GM23338 (cell line): Measurements from ENCODE around the gene NKAIN2. TPM values are rescaled to one million over a fixed set of nuclear protein-coding genes. Genes with fewer than 3 reads are reported as not detected.

Source experiments
- ATAC-seq: fragments of 200-7000 bp; cut with Tn5 transposase; 3 replicates; pipeline ENCODE4 v1.9.1; 2020
- DNase-seq: peaks from one replicate; pipeline ENCODE4 v3.0.0-alpha.2; 2015; ENCODE audit warnings: low spot score
- H2AFZ ChIP-seq: fragments of 200-600 bp; sonication (generic); 2 replicates; pipeline ENCODE4 v1.8.0; 2016; ENCODE audit warnings: antibody characterized with exemption, mild to moderate bottlenecking, moderate library complexity
- H3F3A ChIP-seq: fragments of 200-600 bp; sonication (generic); replicated peaks from 2 replicates; pipeline ENCODE4 v1.8.0; 2017; ENCODE audit warnings: antibody characterized with exemption, mixed run types, low read depth
- H3K27ac ChIP-seq: fragments of 200-600 bp; sonication (generic); 2 replicates; pipeline ENCODE4 v1.6.1; 2016; ENCODE audit warnings: low read depth
- H3K27me3 ChIP-seq: fragments of 200-600 bp; sonication (generic); 2 replicates; pipeline ENCODE4 v1.8.0; 2016; ENCODE audit warnings: mild to moderate bottlenecking, mixed run types, moderate library complexity; ENCODE audit not compliant: insufficient read depth
- H3K36me3 ChIP-seq: fragments of 200-600 bp; sonication (generic); 2 replicates; pipeline ENCODE4 v1.8.0; 2016; ENCODE audit warnings: mild to moderate bottlenecking; ENCODE audit not compliant: insufficient read depth
- H3K4me1 ChIP-seq: fragments of 200-600 bp; sonication (generic); 2 replicates; pipeline ENCODE4 v1.8.0; 2016; ENCODE audit warnings: mild to moderate bottlenecking, moderate library complexity; ENCODE audit not compliant: insufficient read depth
- H3K4me2 ChIP-seq: fragments of 200-600 bp; sonication (generic); 2 replicates; pipeline ENCODE4 v1.7.1; 2017; ENCODE audit warnings: mixed run types
- H3K4me3 ChIP-seq: fragments of 200-600 bp; sonication (generic); 2 replicates; pipeline ENCODE4 v1.6.1; 2016; ENCODE audit warnings: mixed run types
- H3K79me2 ChIP-seq: fragments of 200-600 bp; sonication (generic); replicated peaks from 2 replicates; pipeline ENCODE4 v1.8.0; 2017; ENCODE audit warnings: mild to moderate bottlenecking; ENCODE audit not compliant: insufficient read depth
- H3K9me2 ChIP-seq: fragments of 200-600 bp; sonication (generic); 2 replicates; pipeline ENCODE4 v1.8.0; 2017; ENCODE audit not compliant: insufficient read depth
- H4K20me1 ChIP-seq: fragments of 200-600 bp; sonication (generic); replicated peaks from 2 replicates; pipeline ENCODE4 v1.8.0; 2017; ENCODE audit warnings: mild to moderate bottlenecking; ENCODE audit not compliant: insufficient read depth
- H3K27ac Mint-ChIP-seq: 2 replicates; pipeline ENCODE4 v1.8.0; 2020; ENCODE audit warnings: inconsistent platforms, mild to moderate bottlenecking, moderate library complexity, mixed read lengths
- H3K27me3 Mint-ChIP-seq: 3 replicates; pipeline ENCODE4 v1.8.0; 2022; ENCODE audit warnings: low read depth, mild to moderate bottlenecking, moderate library complexity, mixed read lengths, inconsistent platforms; ENCODE audit not compliant: insufficient read depth, poor library complexity
- H3K36me3 Mint-ChIP-seq: 3 replicates; pipeline ENCODE4 v1.8.0; 2021; ENCODE audit warnings: low read depth, mild to moderate bottlenecking, inconsistent platforms, moderate library complexity, mixed read lengths
- H3K4me1 Mint-ChIP-seq: 3 replicates; pipeline ENCODE4 v1.8.0; 2020; ENCODE audit warnings: mild to moderate bottlenecking, inconsistent platforms, mixed read lengths
- H3K4me3 Mint-ChIP-seq: 3 replicates; pipeline ENCODE4 v1.8.0; 2021; ENCODE audit warnings: moderate library complexity, mild to moderate bottlenecking, inconsistent platforms, mixed read lengths
- H3K9me3 Mint-ChIP-seq: 3 replicates; pipeline ENCODE4 v1.8.0; 2020; ENCODE audit warnings: moderate library complexity, mild to moderate bottlenecking, inconsistent platforms, mixed read lengths
- CREB1 ChIP-seq: fragments of 250-450 bp; sonication (Bioruptor Pico); IDR thresholded peaks from 2 replicates; pipeline ENCODE4 v1.5.0; 2020; ENCODE audit warnings: low read depth, mild to moderate bottlenecking, moderate library complexity
- CTCF ChIP-seq, 2 experiments: fragments of 200-600 bp in 1 of 2; sonication (generic) in 1 of 2; conservative IDR thresholded peaks; 2 replicates each; pipeline versions ENCODE4 v1.5.1 to v1.6.1; 2016 to 2017; ENCODE audit warnings: antibody characterized with exemption in 2 of 2, low read depth in 2 of 2, mild to moderate bottlenecking in 2 of 2, moderate library complexity in 1 of 2
- ETS1 ChIP-seq: IDR thresholded peaks from 2 replicates; pipeline ENCODE4 v1.6.1; 2016; ENCODE audit warnings: antibody characterized with exemption
- EZH2 ChIP-seq: fragments of 200-600 bp; sonication (generic); IDR thresholded peaks from one replicate; pipeline ENCODE4 v1.8.0; 2017; ENCODE audit warnings: antibody characterized with exemption, mild to moderate bottlenecking, low read depth; ENCODE audit not compliant: unreplicated experiment
- EZH2phosphoT487 ChIP-seq: fragments of 200-600 bp; sonication (generic); IDR thresholded peaks from one replicate; pipeline ENCODE4 v1.8.1; 2018; ENCODE audit warnings: antibody characterized with exemption; ENCODE audit not compliant: unreplicated experiment
- JUNB ChIP-seq: IDR thresholded peaks from one replicate; pipeline ENCODE4 v1.6.1; 2016; ENCODE audit warnings: antibody characterized with exemption; ENCODE audit not compliant: unreplicated experiment
- NANOG ChIP-seq: IDR thresholded peaks from 2 replicates; pipeline ENCODE4 v1.6.1; 2016; ENCODE audit warnings: antibody characterized with exemption, borderline replicate concordance
- POLR2AphosphoS5 ChIP-seq: IDR thresholded peaks from 2 replicates; pipeline ENCODE4 v1.6.1; 2016; ENCODE audit warnings: antibody characterized with exemption, low read depth
- STAT1 ChIP-seq: IDR thresholded peaks from one replicate; pipeline ENCODE4 v1.6.1; 2016; ENCODE audit warnings: antibody characterized with exemption; ENCODE audit not compliant: unreplicated experiment
- ZNF114 ChIP-seq: fragments of 250-450 bp; sonication (Bioruptor Pico); IDR thresholded peaks from 2 replicates; pipeline ENCODE4 v1.5.0; 2020; ENCODE audit warnings: mild to moderate bottlenecking, moderate library complexity
- ZNF331 ChIP-seq: fragments of 250-450 bp; sonication (Bioruptor Pico); IDR thresholded peaks from 2 replicates; pipeline ENCODE4 v1.5.0; 2020; ENCODE audit warnings: low read depth, mild to moderate bottlenecking, moderate library complexity
- ZNF462 ChIP-seq: fragments of 250-450 bp; sonication (Bioruptor Pico); IDR thresholded peaks from 2 replicates; pipeline ENCODE4 v1.5.0; 2020; ENCODE audit warnings: mild to moderate bottlenecking, moderate library complexity
- polyA plus RNA-seq: library from polyadenylated mRNA; unstranded; fragments of >200 nt; fragmentation: Nextera tagmentation; extraction: Ambion mirVana; gene quantifications from 2 replicates; pipeline ENCODE4 v1.2.1, GENCODE V29; 2016
- total RNA-seq: library from RNA; depleted of rRNA; stranded (reverse); fragments of >200 nt; shearing (Covaris generic); gene quantifications from 2 replicates; pipeline ENCODE4 v1.2.3, GENCODE V29; 2014

The NKAIN2 gene
- total and polyA plus RNA-seq, 2 experiments from 2014 or later: 0.39 to 1.1 TPM

GRCh38 chr6:124495665-124496190 lies 692.1 kb downstream of the NKAIN2 start:
- Histone ChIP-seq H3K4me2 (no peak overlapping the region), H2AFZ (no peak overlapping the region), H3K4me1 (peaks cover 12% of the 10 kb centered on the region; the same call in 1 of the 2 replicates), H4K20me1 (no peaks in the 10 kb centered on the region), H3K27me3 (no peaks in the 10 kb centered on the region), H3F3A (no peaks in the 10 kb centered on the region), H3K79me2 (no peaks in the 10 kb centered on the region), H3K36me3 (no peaks in the 10 kb centered on the region), H3K4me3 (no peak overlapping the region), H3K27ac (no peak overlapping the region), H3K9me2 (no peaks in the 10 kb centered on the region)
- TF ChIP-seq ZNF114 (CRISPR knock-in tag): no peak
- TF ChIP-seq CREB1 (CRISPR knock-in tag): no peak
- no peak for TF ChIP-seq EZH2phosphoT487
- no peak for TF ChIP-seq EZH2
- no peak for TF ChIP-seq ZNF331 (CRISPR knock-in tag)
- no peak for TF ChIP-seq STAT1
- no peak for TF ChIP-seq JUNB
- TF ChIP-seq CTCF (conservative IDR thresholded peaks at IDR 0.05; ENCODE audit: low read depth in 2 of 2): no peak
- TF ChIP-seq ETS1: no peak
- TF ChIP-seq POLR2AphosphoS5: no peak
- TF ChIP-seq NANOG: no peak
- Mint-ChIP-seq H3K4me3 (no peak overlapping the region), H3K27ac (no peak overlapping the region), H3K4me1 (peaks cover 17% of the 10 kb centered on the region), H3K27me3 (no peaks in the 10 kb centered on the region), H3K9me3 (no peaks in the 10 kb centered on the region), H3K36me3 (no peaks in the 10 kb centered on the region)
- DNase-seq (no peak), ATAC-seq (no peak)

GRCh38 chr6:124496334-124496733 lies 692.7 kb downstream of the NKAIN2 start:
- no peaks in the 10 kb centered on the region for H3K27me3 Mint-ChIP-seq
- H3K4me2 ChIP-seq: no peak overlapping the region
- no peaks in the 10 kb centered on the region for H3K36me3 Mint-ChIP-seq
- H3K27ac ChIP-seq: no peak overlapping the region
- no peaks in the 10 kb centered on the region for H3F3A ChIP-seq
- peaks cover 17% of the 10 kb centered on the region for H3K4me1 Mint-ChIP-seq
- no peaks in the 10 kb centered on the region for H3K27me3 ChIP-seq
- no peaks in the 10 kb centered on the region for H3K9me3 Mint-ChIP-seq
- H3K27ac Mint-ChIP-seq: no peak overlapping the region
- DNase-seq (no peak), ATAC-seq (no peak)
- no peak overlapping the region for H2AFZ ChIP-seq
- H4K20me1 ChIP-seq: no peaks in the 10 kb centered on the region
- no peaks in the 10 kb centered on the region for H3K9me2 ChIP-seq
- no peaks in the 10 kb centered on the region for H3K36me3 ChIP-seq
- no peak overlapping the region for H3K4me3 Mint-ChIP-seq
- H3K4me3 ChIP-seq: no peak overlapping the region
- H3K79me2 ChIP-seq: no peaks in the 10 kb centered on the region
- peaks cover 12% of the 10 kb centered on the region; the same call in 1 of the 2 replicates for H3K4me1 ChIP-seq
- TF ChIP-seq EZH2phosphoT487: no peak
- no peak for TF ChIP-seq ETS1
- no peak for TF ChIP-seq POLR2AphosphoS5
- TF ChIP-seq ZNF462: no peak
- no peak for TF ChIP-seq ZNF331 (CRISPR knock-in tag)
- TF ChIP-seq CREB1 (CRISPR knock-in tag): no peak
- no peak for TF ChIP-seq JUNB
- no peak for TF ChIP-seq EZH2
